A673 (cell line): Measurements from ENCODE around the gene ANKS1B.

Experiments used
- EZH2 ChIP-seq: fragments of 200-600 bp; sonication (generic); IDR thresholded peaks from 2 replicates; pipeline ENCODE4 v1.6.1; 2017; ENCODE audit warnings: borderline replicate concordance, low read depth, mild to moderate bottlenecking, mixed read lengths, antibody characterized with exemption, low read length; ENCODE audit not compliant: poor library complexity, severe bottlenecking
- TF ChIP-seq, protein P1 (sequence below): fragments of 300-800, 200-600 bp; sonication (generic); conservative IDR thresholded peaks from 2 replicates; pipeline ENCODE4 v1.5.1; 2017; ENCODE audit warnings: low read depth, mild to moderate bottlenecking, antibody characterized with exemption, low read length, moderate library complexity, mixed read lengths

DNA sequence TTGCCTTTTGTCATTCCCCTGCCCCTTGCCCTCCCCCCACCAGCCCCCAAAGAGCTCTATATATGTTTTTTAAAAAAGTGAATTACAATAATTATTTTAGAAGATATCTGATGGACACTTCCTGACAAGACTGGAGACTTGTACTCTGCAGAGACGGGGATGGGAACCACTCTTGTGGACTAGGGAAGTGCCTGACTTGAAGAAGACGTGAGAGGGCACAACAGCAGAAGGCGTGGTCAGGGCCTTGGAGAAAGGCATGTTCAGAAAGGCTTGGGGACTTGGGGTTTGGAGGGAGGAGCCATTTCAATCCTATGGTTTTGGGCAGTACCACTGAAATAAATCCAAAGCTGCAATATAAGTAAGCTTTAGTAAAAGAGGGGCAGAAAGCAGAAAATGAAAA is 1184.9 kb downstream of the ANKS1B start:
- TF ChIP-seq, protein P1, sequence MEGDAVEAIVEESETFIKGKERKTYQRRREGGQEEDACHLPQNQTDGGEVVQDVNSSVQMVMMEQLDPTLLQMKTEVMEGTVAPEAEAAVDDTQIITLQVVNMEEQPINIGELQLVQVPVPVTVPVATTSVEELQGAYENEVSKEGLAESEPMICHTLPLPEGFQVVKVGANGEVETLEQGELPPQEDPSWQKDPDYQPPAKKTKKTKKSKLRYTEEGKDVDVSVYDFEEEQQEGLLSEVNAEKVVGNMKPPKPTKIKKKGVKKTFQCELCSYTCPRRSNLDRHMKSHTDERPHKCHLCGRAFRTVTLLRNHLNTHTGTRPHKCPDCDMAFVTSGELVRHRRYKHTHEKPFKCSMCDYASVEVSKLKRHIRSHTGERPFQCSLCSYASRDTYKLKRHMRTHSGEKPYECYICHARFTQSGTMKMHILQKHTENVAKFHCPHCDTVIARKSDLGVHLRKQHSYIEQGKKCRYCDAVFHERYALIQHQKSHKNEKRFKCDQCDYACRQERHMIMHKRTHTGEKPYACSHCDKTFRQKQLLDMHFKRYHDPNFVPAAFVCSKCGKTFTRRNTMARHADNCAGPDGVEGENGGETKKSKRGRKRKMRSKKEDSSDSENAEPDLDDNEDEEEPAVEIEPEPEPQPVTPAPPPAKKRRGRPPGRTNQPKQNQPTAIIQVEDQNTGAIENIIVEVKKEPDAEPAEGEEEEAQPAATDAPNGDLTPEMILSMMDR: no peak
- no peak for TF ChIP-seq EZH2
